GM21786 (cell line): ENCODE results near the gene MAP2K5.
A peak's percentile ranks its signal among the peaks of the same experiment; 100 is the strongest.

Source experiments
- ATAC-seq: cut with Tn5 transposase; IDR thresholded peaks from one replicate; pipeline ENCODE4 v1.9.1; 2021; ENCODE audit not compliant: unreplicated experiment

Gene MAP2K5

DNA sequence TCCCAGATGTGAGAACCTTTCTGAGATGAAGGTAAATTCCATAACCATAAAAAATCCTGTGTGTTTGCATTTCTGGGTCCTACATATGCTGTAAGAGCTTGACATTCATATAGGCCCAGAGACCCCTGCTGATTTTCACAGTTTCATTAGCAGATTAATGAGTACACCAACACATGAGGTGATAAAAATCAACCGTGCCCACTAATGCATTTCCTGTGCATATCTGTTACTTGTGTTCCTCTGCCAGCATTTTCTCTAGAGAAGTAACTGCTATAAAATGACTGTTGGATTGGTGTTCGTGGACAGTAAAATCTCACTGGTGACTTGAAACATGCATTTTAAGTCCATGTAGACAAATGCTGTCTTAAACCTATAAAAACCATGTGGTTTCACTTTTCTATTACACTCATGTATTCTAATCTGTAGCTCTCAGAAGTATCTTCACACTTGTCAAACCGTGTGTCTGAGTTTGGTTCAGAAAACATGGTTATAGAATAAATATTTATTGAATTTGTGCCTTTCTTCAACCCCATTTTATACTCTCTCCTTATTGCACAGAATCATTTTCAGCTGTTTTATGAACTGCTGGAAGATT is 14.6 kb downstream of the MAP2K5 start:
- ATAC-seq, result no peak

DNA sequence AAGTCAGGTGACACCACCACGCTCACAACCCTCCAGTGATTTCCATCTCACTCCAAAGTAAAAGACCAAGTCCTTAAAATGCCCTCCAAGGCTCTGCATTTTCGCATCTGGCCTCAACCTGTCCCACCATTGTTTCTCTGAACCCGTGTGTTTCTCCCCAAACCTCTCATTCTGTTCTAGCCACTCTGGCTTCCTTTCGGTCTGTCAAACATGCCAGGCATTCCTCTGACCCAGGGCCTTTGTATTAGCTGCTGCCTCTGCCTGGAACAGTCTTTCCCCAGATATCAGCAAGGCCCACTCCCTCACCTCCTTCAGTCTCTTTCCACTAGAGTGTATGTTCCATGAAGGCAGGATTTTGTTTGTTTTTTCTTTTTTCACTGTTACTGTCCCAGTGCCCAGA is 16.0 kb downstream of the MAP2K5 start:
- no peak for ATAC-seq

DNA sequence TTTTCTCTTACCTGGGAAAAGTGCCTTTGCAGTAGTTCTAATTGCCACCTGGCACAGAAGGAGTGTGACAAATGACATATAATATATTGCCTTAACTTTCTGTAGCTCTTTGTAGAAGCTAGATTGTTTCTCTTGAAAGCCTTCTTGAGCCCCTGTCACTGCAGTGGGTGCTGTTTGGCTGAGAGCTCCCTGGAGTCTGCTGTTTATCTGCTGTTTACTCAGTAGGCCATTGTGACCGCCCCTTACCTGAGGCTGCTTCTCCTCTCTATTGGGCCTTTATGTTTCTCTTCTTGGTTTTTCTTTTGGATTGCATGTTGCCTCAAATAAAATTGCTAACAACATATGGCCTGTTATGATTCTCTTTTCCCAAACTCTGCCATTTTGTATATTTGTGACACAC is 16.7 kb downstream of the MAP2K5 start:
- ATAC-seq, result no peak

DNA sequence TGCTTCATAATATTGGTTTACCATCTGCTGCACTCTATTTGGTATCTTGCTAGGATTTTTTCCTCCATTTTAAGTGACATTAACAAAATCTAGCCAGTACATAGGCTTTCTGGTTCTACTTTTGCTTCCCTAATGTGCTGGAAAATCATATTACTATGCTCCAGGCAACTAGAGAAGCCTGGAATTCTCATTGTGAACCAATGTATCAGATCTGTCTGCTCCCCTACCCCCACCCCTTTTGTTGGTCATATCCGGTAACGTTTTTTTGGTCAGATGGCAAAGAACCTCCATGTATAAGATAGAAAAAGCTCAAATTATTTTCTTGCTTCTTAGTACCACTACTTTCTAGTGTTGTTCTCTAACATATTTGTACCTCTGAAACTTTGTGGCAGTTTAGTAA is 17.1 kb downstream of the MAP2K5 start:
- ATAC-seq, result no peak

DNA sequence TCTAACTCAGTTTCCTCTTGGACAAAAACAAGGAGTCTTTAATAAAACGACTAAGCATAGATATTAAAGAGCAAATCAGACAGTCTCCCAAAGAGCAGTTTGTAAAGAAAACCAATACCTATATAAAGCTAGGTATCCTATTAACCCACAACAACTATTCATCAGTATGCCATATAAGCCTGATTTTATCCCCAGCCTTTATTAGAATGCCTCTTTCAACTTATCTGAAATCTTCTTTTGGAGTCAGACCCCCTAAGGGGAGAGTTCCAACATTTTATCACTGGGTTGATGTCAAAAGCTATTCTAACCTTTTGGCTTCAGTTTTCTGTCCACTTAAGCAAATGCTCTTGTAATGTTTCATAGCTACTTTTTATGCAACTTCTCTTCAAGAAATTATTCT is 17.8 kb downstream of the MAP2K5 start:
- ATAC-seq, result no peak

DNA sequence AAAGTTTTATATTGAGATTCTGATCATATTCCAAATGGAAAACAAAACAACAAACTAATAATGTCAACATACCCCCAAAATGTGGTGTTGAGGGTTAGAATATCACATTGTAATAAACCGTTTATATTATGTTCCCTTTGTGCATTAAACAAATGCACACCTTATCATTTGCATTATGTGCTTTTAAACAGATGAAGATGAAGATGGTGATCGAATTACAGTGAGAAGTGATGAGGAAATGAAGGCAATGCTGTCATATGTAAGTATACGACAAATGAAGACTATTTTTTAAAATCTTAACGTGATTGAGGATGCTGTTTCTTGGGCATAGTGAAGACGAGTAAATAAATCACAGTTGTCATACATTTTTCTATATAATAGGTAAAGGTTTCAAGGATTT is 20.6 kb downstream of the MAP2K5 start:
- no peak for ATAC-seq

DNA sequence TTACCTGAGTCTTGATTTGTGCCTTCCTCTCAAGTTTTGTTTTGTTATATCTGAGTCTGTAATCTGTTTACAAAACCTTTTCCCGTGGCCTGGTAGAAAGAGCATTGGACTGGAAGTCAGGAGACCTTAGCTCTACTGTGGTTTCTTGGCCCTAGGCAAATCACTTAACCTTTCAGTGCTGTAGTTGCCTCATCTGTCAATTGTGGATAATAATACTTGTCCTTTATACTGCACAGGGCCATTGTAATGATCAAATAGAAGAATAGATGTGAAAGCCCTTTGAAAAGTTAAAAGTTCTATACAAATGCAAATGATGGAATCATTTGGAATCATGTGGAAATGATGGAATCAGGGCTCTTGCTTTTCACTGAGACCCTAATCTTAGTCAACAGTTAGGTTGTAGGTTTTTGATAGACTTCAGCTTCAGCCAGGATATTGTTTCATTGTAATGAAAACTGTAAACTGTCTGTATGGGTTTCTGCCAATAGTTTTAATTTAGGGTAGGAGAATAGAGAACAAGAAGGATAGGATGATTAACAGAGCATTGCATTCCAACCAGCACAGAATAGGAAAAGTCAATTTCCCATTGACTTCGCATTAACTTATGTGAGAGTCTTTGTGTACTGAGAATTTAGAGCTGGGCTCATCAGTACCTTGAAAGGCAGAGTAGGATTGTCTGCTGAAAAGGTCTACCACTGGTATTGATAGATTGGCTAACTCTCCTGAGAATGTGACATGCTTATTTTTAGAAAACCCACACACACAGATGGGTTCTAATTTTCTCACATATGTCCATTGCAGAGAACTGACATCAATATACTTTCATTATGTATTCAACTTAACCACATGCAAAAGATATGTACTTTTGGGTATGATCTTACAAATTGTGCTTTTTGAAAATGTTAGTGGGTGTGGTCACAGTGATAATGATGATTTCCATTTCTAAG is 21.8 kb downstream of the MAP2K5 start:
- ATAC-seq, result peak; percentile 86

DNA sequence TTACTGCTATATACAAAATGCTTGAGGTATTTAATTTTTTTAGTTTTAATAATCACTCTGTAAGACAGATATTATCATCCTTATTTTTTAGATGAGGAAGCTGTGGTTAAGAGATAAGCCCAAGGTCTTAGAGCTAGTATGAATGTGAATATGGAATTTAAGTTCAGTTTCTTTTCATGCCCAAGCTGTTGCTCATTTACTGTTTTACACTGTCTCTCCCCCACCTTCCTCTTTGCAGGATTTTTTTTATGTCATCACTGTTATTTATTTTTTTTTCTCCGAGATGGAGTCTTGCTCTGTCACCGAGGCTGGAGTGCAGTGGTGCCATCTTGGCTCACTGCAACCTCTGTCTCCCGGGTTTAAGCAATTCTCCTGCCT is 22.5 kb downstream of the MAP2K5 start:
- ATAC-seq, result peak; percentile 27

DNA sequence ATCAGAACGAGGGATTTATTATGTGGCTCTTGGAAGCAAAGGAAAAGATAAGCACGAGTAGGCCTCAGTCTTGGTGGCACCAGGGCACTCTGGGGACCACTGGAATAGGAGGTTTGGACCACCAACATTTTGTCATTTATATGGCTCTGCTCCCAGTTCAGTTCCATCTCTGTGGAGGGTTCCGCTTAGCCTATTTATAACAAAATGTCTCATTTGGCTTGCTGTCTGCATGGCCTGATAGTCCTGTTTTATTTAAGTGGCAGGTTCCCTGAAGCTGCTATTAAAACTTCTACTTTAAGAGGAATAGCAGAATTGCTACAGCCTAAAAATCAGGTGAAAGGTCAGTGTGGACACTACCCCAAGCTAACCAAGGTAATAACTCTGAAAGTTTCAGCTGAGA is 27.2 kb downstream of the MAP2K5 start:
- ATAC-seq, result no peak

DNA sequence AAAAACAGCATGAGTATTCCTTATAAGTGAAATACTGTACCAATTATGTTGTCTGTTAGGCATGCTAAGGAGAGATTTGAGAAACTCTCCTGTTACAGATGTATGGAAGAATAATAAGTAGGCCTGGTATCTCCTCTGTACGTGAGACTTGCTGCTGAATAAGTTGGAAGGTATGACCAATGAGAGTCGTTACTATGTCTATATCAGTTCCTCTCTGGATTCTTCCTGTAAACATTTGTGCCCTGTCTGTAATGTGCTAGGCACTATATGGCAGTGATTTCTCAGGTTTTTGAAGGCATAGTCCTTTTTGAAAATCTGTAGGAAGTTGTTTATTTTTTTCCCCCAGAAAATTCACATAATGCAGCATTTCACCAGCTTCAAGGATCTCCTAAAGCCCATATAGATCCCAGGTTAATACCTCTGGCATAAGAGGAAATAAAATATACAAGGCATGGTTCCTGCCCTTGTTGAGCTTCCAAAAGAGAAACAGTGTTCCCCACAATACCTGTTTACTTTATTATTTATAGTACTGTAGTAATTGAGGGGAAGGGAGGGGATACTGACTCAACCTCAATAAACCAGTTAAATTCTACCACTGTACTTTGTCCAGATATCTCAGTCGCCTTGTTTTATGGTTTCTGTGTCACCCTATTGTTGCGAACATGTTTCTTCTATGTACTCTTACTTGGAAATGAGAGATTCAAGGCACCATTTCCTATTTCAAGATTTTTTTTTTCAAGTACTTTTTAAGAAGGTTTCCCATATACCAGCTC is 28.6 kb downstream of the MAP2K5 start:
- ATAC-seq, result no peak

DNA sequence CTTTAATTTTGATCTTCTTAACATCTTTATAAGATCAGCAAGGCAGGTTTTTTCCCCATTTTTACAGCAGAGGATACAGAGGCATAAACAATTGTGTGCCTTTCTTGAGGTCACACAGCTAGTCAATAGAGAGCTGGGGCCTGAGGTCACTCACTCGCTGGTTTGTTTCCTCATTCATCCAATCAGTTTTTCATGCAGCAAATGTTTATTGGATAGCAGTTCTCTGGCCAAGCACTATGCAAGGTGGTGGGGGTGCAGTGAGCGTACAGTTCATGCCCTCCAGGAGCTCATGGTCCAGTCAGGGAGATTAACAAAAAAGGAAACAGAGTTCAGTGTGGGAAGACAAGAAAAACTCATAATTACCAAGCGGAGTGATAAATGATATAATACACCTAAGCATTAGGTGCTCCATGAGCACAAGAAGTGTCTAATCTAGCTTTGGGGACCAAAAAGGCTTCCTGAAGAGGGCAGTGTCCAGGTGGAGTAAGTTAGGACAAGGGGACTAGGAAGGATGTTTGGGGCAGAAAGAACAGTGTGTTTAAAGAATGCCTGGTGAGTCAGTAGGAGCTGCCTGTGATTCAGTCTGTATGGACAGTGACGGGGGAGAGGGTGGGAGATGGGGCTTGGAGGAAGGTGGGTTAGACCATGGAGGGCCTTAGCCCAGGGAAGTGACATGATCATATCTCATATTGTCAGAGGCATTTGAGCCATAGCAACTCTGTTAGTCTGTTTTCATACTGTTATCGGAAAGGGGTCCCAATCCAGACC is 29.3 kb downstream of the MAP2K5 start:
- no peak for ATAC-seq

DNA sequence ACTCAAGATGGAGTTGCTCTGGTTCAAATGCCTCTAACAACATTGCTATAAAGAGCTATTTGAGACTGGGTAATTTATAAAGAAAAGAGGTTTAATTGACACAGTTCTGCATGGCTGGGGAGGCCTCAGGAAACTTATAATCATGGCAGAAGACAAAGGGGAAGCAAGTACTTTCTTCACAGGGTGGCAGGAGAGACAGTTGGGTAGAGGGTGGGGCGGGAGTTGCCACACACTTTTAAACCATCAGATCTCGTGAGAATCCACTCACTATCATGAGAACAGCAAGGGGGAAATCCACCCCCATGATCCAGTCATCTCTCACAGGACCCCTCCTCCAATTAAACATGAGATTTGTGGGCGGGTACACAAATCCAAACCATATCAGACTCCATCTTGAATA is 30.7 kb downstream of the MAP2K5 start:
- ATAC-seq, result no peak

DNA sequence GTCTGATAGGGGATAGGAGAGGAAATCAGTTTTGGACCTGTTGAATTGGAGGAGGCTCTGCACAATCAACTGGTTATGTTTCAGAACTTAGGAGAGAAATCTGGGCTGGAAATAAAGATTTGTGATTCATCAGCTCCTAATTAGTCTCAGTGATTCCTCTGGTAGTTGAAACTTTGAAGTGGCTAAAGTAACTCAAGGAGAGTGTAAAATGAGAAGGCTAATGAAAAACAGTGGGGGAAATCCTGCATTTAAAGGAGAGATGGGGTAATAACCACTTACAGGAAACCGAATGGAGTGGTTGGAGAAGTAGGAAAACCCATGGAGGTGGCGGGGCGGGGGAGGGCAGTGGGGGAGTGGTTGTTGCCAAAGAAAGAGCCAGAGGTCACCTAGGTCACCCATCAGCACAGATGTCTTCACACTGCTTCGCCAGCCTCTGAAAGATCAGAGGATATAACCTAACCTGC is 32.6 kb downstream of the MAP2K5 start:
- no peak for ATAC-seq

DNA sequence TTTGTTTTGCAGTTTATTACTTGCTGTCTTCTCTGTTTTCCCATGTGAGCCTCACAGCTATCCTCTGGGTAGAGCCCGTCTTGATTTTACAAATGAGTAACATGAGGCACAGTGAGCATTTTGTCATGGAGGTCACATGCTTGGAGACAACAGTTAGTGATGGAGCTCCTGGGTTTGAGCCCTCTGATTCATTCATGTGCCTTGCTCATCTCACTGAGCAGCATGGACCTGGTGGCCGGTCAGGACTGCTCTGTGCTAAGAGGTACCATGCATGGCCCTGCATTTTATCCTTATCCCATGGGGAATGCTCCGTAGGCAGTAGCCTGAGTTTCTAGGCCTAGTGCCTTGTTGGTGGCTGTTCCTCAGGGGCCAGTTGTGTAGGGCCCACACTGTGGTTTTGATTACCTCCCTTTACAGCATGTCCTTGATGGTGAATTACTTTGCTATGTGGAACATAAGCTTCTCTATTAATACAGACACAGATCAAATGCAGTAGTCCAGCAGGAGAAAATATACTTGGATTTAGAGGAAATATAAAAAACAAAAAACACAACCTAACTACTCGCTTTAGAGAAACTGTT is 35.6 kb downstream of the MAP2K5 start:
- ATAC-seq, result no peak

DNA sequence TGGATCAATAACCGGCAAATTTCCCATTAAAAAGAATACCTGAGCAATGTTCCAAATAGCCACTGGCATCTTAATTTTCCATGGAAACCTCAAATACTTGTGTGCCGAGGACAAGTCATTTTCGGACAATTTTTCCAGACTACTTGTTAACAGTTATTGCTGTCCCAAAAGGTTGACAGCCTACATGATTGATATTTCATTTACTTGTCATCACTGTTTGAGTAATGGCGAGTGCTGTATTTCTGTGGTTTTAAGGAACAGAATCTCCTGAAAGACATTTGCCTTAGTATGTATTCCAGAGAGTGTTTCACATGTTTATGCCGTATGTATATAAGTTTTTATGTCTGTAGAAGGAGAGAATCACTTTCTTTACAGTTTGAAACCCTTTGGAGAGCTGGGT is 36.7 kb downstream of the MAP2K5 start:
- no peak for ATAC-seq

DNA sequence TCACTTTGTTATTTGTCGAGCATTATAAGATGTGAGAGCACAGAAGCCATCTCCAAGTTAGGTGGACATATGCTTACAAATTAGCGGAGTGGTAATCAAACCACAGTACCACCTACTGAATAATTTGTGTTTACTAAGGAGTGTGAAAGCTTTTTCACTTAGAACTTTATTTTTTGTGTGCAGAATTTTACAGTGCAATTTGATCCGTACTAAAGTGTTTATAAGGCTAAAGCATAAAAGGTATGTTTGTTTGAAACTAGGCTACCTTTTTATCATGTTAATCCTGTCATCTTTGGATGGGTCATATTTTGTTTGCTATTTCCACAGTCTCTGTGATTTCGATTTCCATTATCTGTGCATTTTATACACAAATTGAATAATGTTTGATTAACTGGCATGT is 37.5 kb downstream of the MAP2K5 start:
- no peak for ATAC-seq

DNA sequence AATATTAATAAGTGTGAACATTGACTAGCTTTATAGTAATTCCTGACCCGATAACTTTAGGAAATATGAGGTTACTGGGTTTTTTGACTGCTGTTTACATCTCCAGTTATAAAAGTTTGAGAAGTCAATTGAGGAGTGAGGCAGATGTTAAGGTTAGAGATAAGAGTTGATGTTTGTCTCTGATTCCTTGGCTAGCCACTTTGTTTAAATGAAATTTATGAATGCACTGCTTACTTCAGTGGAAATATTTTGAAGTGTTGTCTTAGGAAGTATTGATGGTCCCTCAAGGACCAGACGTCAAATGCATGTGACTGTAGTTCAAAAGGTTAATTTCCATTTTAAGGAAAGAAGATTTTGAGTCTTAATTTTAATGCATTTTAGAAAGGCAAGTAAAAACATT is 41.7 kb downstream of the MAP2K5 start:
- ATAC-seq, result no peak

DNA sequence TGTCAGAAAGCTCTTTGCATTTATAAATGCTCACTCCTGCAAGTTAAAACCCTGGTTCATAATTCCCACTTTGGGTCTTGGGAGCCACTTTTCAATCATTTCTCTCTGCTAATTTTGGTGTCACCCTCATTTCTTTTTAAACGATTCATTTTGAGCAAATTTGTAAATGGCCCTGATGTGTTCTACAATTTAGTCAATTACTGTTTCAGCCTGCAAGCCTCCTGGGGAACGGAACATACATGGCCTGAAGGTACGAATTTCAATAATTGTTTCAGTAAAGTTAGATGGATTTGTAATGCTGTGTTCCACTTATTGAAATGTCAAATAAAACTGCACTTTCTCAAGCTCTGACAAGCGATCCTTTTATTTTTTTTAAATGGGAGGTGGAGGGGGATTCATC is 43.2 kb downstream of the MAP2K5 start:
- ATAC-seq, result no peak

DNA sequence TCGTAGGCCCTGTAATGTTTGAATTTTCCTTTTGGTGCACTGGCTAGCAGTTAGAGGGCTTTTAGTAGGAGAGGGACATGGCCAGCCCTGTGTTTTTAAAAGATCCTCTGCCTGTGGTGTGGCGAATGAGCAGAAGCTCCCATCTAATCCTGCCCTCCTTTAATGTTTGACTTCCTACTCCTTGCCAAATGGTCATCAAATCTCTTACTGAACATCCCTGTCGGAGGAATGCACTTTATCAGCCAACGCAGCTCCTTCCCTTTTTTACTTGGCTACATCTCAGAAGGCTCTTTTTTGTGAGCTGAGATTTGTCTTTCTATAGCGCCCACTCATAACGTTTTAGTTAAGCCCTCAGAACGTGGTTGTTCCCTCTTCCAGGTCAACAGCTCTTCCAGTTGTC is 44.8 kb downstream of the MAP2K5 start:
- no peak for ATAC-seq

DNA sequence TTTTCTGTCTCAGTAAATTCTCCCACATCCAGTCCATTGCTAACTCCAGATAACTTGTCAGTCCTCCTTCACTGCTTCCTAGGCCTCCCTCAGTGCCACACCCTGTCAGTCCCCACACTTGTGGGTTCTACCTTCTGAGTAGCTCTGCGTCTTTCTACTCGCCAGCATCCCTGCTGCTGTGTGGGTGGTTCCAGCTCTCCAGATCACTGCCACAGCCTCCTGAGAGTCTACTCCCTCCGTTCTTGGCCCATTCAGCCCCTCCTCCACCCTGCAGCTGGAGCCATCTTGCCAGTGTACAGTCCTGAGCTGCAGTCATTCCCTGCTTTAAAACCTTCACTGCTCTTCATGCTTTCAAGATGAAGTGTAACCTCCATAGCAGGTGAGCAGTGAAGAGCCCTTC is 45.3 kb downstream of the MAP2K5 start:
- ATAC-seq, result no peak

DNA sequence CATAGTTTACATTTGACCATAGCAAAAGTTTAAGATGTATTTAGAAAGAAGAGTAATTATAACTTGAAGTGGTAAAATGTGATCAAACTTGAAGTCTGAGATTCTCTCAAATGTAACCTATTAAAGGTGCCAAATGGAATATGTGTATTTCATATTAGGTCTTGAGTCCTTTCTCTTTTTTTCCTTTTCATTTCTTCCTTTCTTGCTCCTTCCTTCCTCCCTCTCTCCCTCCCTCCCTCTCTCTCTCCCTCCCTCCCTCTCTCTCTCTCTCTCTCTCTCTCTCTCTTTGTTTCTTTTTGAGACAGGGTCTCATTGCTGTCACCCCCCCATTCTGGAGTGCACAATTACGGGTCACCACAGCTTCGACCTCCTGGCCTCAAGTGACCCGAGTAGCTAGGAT is 47.7 kb downstream of the MAP2K5 start:
- no peak for ATAC-seq
